T-helper 17 cell (primary cell): ENCODE results near the gene DERA. TPM values are rescaled to one million over a fixed set of nuclear protein-coding genes. Genes with fewer than 3 reads are reported as not detected.
"Not testable (repeated sequence)": the region's sequence is repeated elsewhere in the genome, so short reads cannot be mapped to it uniquely, and the experiment has no call there.

ENCODE experiments used
- ATAC-seq: fragments of 150-1000 bp; cut with Tn5 transposase; 2 replicates; pipeline ENCODE4 v1.10.0; 2021; ENCODE audit warnings: mild to moderate bottlenecking, moderate library complexity
- DNase-seq, 3 donors: peaks; one replicate each; pipeline versions ENCODE4 v3.0.0 to v3.0.0-alpha.2; 2020 to 2021
- H3K9me3 ChIP-seq: one replicate; pipeline ENCODE4 v1.7.0; 2013; ENCODE audit warnings: low read length, mild to moderate bottlenecking; ENCODE audit not compliant: control insufficient read depth, poor library complexity, severe bottlenecking
- H3K27ac Mint-ChIP-seq: one replicate; pipeline ENCODE4 v1.8.0; 2022; ENCODE audit warnings: mild to moderate bottlenecking, moderate library complexity, mixed read lengths
- H3K27me3 Mint-ChIP-seq: one replicate; pipeline ENCODE4 v1.8.0; 2022; ENCODE audit warnings: mixed read lengths
- H3K36me3 Mint-ChIP-seq: one replicate; pipeline ENCODE4 v1.8.0; 2022; ENCODE audit warnings: low read depth, mixed read lengths
- H3K4me1 Mint-ChIP-seq: one replicate; pipeline ENCODE4 v1.8.0; 2022; ENCODE audit warnings: mild to moderate bottlenecking, mixed read lengths
- H3K4me3 Mint-ChIP-seq: one replicate; pipeline ENCODE4 v1.8.0; 2022; ENCODE audit warnings: mild to moderate bottlenecking, moderate library complexity, mixed read lengths
- total RNA-seq, 4 donors: library from RNA in 2 of 4; stranded (reverse) in 2 of 4; gene quantifications; one replicate each; pipeline ENCODE4 v1.2.3 and lab custom pipeline; 2022 to 2026

DERA gene
- total RNA-seq (10 to 100 TPM; 10.9 to 12.3 TPM), total RNA-seq (lab: John Stamatoyannopoulos, UW) (11.6 to 14.6 reads per million in 2 donors)

DNA sequence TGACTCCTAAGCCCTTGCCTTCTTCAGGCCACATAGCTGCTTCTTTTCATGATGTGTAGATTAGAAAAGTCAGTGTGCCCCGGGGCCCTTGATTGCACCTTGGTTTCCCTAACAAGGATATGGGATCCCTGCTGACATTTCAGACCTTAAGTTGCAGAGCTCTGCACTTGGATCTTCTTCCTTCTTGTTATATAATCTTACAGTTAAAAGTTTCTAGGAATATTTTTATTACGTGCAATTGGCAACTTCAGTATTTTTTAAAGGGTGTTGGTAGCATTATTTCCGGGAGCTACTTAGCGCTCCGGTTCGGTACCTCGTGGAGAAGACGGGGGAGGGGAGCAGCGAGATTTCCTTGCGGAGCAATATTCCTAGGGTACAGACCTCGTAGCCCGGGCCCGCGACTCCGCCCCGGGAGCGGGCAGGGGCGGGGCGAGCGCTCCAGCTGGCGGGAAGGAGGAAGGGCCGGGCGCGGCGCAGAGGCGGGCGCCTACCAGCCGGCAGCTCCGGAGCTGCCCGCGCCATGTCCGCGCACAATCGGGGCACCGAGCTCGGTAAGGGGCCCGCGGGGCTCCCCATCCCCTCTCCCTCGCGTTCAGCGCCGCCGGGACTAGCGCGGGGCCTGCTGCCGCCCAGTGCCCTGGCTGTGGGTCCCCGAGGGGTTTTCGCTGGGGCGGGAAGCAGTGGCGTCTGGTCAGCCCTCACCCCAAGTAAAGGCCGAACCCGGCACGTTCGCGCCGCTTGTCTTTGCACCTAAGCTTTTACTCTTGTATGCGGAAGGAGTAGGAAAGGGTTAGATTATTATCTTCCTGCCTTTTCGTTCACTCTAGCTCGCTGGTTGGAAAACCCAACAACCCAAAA is at the start of gene DERA:
TSS of gene DERA (plus strand) at position 469 of the 858 bp plus-strand sequence. CDS start at position 521, 52 bp downstream.
- Mint-ChIP-seq H3K4me1 (peaks cover 9% of the 10 kb centered on the region), H3K4me3 (peak within 1 kb of the TSS; percentile 94), H3K27ac (peak within 1 kb of the TSS; percentile 91), H3K36me3 (no peaks in the 10 kb centered on the region), H3K27me3 (no peaks in the 10 kb centered on the region)
- no peaks in the 10 kb centered on the region for H3K9me3 ChIP-seq
- peak; percentile 30 to 59 (median 48) for DNase-seq
- ATAC-seq, result peak; percentile 91

DNA sequence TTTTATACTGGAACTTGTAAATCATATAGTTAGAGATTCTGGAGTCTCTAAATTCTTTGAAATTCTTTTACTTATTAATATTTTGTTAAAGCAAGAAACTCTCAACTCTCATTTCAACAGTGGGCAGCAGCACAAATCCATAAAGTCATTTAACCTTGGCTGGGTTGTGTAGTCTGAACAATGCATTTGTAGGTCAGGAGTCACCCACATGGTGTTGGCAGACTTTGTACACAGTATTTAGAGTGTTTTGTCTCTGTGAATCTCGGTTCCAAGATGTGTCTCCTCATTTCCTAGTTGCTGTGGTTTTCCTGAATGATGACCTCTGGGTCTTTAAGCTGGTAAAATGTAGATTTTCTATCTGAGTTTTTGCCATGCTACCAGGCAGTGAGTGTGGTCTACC is 49.7 kb upstream of the DERA start:
- Mint-ChIP-seq H3K27ac (no peak overlapping the region), H3K4me3 (no peak overlapping the region), H3K27me3 (peaks cover 56% of the 10 kb centered on the region), H3K36me3 (no peaks in the 10 kb centered on the region), H3K4me1 (peaks cover 8% of the 10 kb centered on the region)
- ATAC-seq (no peak), DNase-seq (no peak)
- H3K9me3 ChIP-seq, result no peaks in the 10 kb centered on the region

DNA sequence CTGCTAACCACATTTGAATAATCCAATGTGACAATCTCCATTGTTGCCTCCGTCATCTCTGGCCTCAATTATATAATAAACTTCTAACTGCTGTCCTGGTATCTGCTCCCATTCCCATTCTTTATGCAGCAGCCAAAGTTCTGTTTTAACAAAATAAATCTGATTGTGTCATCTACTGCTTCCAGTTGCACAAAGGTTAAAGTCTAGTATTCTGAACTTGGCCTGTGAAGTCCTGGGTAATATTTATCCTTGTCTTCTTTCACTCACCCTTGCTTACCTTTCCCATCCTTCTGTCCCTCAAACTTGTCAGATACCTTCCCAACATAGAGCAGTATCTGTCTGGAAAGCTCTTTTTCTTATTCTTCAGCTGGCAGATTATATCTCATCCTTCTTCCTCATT is 48.3 kb upstream of the DERA start:
- H3K9me3 ChIP-seq, result no peaks in the 10 kb centered on the region
- Mint-ChIP-seq H3K4me3 (no peak overlapping the region), H3K36me3 (no peaks in the 10 kb centered on the region), H3K4me1 (peaks cover 8% of the 10 kb centered on the region), H3K27me3 (peaks cover 59% of the 10 kb centered on the region), H3K27ac (no peak overlapping the region)
- DNase-seq (no peak), ATAC-seq (no peak)

DNA sequence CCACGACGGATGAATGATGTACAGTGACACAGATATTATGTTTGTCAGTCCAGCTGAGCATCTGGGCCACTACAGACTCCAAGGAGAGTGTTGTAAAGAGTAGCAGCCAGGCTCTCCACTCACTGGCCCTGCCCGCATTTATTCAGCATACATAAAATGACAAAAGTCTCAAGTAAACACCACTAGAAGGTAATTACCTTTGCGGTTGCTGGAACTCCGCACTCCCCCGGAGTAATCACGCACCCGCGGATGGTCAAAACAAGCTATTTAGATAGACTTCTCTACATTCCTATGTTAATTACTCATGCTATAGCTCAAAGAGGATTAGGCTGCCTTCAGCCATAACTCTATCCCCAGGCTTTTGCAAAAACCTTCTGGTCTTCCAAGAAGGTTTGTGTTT is 47.8 kb upstream of the DERA start:
- H3K36me3 Mint-ChIP-seq, result no peaks in the 10 kb centered on the region
- no peak overlapping the region for H3K27ac Mint-ChIP-seq
- H3K9me3 ChIP-seq, result no peaks in the 10 kb centered on the region
- peaks cover 8% of the 10 kb centered on the region for H3K4me1 Mint-ChIP-seq
- no peak overlapping the region for H3K4me3 Mint-ChIP-seq
- no peak for DNase-seq
- no peak for ATAC-seq
- peaks cover 55% of the 10 kb centered on the region for H3K27me3 Mint-ChIP-seq

DNA sequence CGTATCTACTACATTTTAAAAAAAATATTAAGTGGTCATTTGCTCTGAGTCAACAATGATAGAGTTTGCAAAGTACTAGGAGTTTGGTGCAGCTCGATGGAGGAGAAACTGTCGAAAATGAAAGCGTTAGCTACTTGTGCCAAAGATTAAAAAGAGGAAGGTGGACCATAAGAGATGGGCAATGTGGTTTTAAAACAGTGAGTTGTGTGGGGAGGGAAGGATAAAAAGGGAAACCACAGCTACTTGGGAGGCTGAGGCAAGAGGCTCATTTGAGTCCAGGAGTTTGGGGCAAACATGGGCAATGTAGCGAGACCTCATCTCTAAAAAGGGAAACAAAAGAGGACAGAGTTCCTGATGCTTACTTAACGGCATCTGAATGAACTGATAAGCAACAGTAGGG is 47.1 kb upstream of the DERA start:
- DNase-seq, result no peak
- H3K36me3 Mint-ChIP-seq, result no peaks in the 10 kb centered on the region
- H3K27ac Mint-ChIP-seq, result no peak overlapping the region
- peaks cover 6% of the 10 kb centered on the region for H3K4me1 Mint-ChIP-seq
- peaks cover 49% of the 10 kb centered on the region for H3K27me3 Mint-ChIP-seq
- H3K9me3 ChIP-seq, result no peaks in the 10 kb centered on the region
- no peak overlapping the region for H3K4me3 Mint-ChIP-seq
- no peak for ATAC-seq

DNA sequence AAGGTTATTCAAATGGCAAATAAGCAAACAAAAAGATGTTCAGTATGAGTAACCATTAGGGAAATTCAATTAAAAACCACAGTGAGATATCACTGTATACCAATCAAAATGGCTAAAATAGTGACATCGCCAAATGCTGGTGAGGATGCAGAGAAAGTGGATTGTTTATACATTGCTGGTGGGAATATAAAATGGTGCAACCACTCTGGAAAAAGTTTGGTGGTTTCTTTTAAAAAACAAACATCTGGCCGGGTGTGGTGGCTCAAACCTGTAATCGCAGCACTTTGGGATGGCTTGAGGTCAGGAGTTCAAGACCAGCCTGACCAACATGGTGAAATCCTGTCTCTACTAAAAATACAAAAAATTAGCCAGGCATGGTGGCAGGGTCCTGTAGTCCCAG is 42.9 kb upstream of the DERA start:
- Mint-ChIP-seq H3K36me3 (no peaks in the 10 kb centered on the region), H3K27me3 (peaks cover 25% of the 10 kb centered on the region), H3K4me1 (peaks cover 6% of the 10 kb centered on the region), H3K4me3 (no peak overlapping the region), H3K27ac (no peak overlapping the region)
- H3K9me3 ChIP-seq, result no peaks in the 10 kb centered on the region
- ATAC-seq (no peak), DNase-seq (no peak)

DNA sequence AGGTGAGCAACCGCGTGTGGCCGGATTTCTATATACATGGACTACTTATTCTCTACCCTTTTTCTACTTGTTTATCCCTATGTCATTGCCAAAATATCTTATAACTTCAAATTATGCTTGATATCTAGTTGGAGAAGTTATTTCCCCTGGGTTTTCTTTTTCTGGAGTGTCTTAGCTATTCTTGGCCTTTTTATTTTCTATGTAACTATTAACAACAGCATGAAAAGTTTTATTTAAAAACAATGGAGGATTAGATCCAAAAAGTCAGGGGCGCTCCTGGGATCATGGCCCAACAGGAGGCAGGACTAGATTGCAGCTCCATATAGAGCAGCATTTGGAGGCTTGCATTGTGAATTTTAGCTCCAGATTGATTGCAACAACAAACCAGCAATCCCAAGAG is 37.6 kb upstream of the DERA start:
- no peaks in the 10 kb centered on the region for H3K9me3 ChIP-seq
- Mint-ChIP-seq H3K36me3 (no peaks in the 10 kb centered on the region), H3K4me1 (no peaks in the 10 kb centered on the region), H3K27me3 (peaks cover 22% of the 10 kb centered on the region), H3K27ac (no peak overlapping the region), H3K4me3 (peak overlapping the region; percentile 67)
- DNase-seq, result no peak
- ATAC-seq, result no peak

DNA sequence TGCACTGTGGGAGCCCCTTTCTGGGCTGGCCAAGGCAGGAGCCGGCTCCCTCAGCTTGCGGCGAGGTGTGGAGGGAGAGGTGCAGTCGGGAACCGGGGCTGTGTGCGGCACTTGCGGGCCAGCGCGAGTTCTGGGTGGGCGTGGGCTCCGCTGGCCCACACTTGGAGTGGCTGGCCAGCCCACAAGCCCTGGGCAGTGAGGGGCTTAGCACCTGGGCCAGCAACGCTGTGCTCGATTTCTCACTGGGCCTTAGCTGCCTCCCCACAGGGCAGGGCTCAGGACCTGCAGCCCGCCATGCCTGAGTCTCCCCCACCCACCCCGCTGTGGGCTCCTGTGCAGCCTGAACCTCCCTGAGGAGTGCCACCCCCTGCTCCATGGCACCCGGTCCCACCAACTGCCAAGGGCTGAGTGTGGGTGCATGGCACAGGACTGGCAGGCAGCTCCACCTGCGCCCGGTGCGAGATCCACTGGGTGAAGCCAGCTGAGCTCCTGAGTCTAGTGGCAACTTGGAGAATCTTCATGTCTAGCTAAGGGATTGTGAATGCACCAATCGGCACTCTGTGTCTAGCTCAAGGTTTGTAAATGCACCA is 36.5 kb upstream of the DERA start:
- not testable (repeated sequence) for ATAC-seq, H3K27ac Mint-ChIP-seq, DNase-seq, H3K4me1 Mint-ChIP-seq, H3K9me3 ChIP-seq, H3K36me3 Mint-ChIP-seq, H3K4me3 Mint-ChIP-seq
- H3K27me3 Mint-ChIP-seq, result peaks cover 22% of the 10 kb centered on the region

DNA sequence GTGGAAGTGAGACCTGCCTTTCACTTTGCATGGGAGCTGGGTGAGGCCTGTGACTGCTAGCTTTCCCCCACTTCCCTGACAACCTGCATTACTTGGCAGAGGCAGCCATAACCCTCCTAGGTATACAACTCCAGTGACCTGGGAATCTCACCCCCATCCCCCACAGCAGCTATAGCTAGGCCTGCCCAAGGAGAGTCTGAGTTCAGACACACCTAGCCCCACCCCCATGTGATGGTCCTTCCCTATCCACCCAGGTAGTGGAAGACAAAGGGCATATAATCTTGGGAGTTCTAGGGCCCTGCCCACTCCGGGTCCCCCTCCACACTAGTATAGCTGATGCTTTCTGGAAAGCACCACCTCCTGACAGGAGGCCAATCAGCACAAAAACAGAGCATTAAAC is 35.3 kb upstream of the DERA start:
- H3K4me3 Mint-ChIP-seq, result peak overlapping the region; percentile 31

DNA sequence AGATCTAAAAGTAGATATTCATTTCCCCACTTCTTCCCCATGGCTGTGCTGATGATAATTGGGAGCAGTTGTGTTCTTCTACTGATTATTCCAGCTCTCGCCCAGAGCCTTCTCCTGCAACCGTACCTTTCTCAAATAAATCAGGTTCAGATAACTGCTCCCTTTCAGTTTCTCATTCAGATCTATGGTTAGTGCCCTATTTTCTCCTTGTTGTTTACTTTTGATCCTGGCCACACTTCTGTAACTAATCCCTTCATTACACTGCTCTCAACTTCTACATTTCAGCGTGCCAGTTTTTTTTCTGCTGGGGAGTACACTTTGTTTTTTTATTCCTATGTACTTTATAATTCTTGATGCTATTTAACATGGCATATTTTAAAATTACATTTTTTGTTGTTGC is 31.7 kb upstream of the DERA start:
- Mint-ChIP-seq H3K27me3 (peaks cover 11% of the 10 kb centered on the region), H3K4me3 (no peak overlapping the region), H3K4me1 (peaks cover 15% of the 10 kb centered on the region), H3K36me3 (peaks cover 3% of the 10 kb centered on the region), H3K27ac (no peak overlapping the region)
- DNase-seq (no peak), ATAC-seq (no peak)
- no peaks in the 10 kb centered on the region for H3K9me3 ChIP-seq

More for the DNA sequence above, 35.3 kb upstream of the DERA start:
- no peaks in the 10 kb centered on the region for H3K9me3 ChIP-seq
- no peak for ATAC-seq
- no peaks in the 10 kb centered on the region for H3K36me3 Mint-ChIP-seq
- H3K4me1 Mint-ChIP-seq, result peaks cover 3% of the 10 kb centered on the region
- H3K27ac Mint-ChIP-seq, result no peak overlapping the region
- peaks cover 22% of the 10 kb centered on the region for H3K27me3 Mint-ChIP-seq
- no peak for DNase-seq

DNA sequence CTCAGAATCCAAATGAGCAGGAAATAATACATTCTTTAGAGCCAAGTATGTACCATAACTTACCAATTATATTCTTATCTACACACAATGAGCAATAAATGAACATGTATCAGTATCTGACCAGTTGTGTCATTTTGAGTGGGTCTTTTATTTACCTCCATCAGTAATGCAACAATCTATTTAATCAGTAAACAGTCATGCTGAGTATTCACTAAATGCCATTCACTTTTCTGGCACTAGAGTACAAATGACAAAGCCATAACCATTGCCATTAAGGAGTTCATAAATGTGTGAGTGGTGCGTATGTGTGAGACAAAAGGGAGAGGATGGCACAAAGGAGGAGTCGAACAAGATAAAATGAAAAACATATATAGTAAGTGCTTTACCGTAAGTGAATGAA is 30.4 kb upstream of the DERA start:
- H3K4me1 Mint-ChIP-seq, result peaks cover 19% of the 10 kb centered on the region
- H3K4me3 Mint-ChIP-seq, result no peak overlapping the region
- peaks cover 3% of the 10 kb centered on the region for H3K36me3 Mint-ChIP-seq
- no peaks in the 10 kb centered on the region for H3K9me3 ChIP-seq
- peak overlapping the region; percentile 99 for H3K27ac Mint-ChIP-seq
- no peak for DNase-seq
- no peak for ATAC-seq
- peaks cover 11% of the 10 kb centered on the region for H3K27me3 Mint-ChIP-seq

DNA sequence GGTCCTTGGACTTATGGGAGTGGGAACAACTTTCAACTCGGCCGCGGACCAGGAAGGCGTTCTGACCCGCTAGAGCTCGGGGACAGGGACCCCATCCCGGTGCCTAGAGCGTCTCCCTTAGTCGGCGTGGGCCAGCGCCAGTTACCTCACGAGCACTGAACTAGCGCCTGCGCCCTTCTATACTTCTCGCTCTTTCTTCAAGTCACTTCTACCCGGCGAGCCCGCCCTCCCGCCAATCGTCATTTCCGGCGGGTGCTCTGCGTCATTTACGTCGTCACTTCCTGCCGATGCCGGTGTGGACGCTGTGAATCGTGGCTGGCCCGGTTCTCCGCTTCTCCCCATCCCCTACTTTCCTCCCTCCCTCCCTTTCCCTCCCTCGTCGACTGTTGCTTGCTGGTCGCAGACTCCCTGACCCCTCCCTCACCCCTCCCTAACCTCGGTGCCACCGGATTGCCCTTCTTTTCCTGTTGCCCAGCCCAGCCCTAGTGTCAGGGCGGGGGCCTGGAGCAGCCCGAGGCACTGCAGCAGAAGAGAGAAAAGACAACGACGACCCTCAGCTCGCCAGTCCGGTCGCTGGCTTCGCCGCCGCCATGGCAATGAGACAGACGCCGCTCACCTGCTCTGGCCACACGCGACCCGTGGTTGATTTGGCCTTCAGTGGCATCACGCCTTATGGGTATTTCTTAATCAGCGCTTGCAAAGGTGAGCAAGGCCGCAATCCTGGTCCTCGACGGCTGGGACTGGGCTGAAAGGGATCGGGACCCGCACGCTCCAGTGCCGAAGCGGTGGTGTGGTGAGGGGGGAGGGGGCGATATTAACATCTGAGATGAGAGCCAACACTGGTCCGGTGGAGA is 28.8 kb upstream of the DERA start, which contains the start of gene STRAP:
TSS of gene STRAP (plus strand) at position 270 of the 854 bp plus-strand sequence. CDS start at position 591, 321 bp downstream.
- H3K36me3 Mint-ChIP-seq, result peaks cover 3% of the 10 kb centered on the region

DNA sequence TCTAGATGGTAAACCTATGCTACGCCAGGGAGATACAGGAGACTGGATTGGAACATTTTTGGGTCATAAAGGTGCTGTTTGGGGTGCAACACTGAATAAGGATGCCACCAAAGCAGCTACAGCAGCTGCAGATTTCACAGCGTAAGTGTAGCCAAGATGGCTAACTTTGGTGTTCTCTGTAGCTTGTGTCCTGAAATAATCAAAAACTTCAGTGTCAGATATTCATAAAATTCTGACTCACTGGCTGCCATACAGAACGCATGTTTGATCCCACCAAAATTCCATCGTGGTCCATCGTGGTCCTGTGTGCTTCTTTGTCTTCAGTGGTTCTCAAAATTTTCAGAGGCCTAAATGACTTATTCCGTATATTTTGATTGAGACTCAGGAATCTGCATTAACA is 27.6 kb upstream of the DERA start:
- Mint-ChIP-seq H3K4me1 (peaks cover 39% of the 10 kb centered on the region), H3K27me3 (no peaks in the 10 kb centered on the region), H3K36me3 (peaks cover 3% of the 10 kb centered on the region), H3K4me3 (peak overlapping the region; percentile 92), H3K27ac (peak overlapping the region; percentile 99)
- H3K9me3 ChIP-seq, result no peaks in the 10 kb centered on the region
- ATAC-seq (no peak), DNase-seq (no peak)

More for the DNA sequence above, 28.8 kb upstream of the DERA start, which contains the start of gene STRAP:
- Mint-ChIP-seq H3K4me3 (peak within 1 kb of the TSS; percentile 92), H3K27me3 (no peaks in the 10 kb centered on the region), H3K27ac (peak within 1 kb of the TSS; percentile 99), H3K4me1 (peaks cover 32% of the 10 kb centered on the region)
- no peaks in the 10 kb centered on the region for H3K9me3 ChIP-seq
- DNase-seq, result peak; percentile 86 to 95 (median 91)
- peak; percentile 96 for ATAC-seq
